Activated CD4-positive, alpha-beta T cell treated with anti-CD3 and anti-CD28 coated beads, Interleukin-2, amount 50 U/mL, for 1 hour (primary cell): Measurements from ENCODE around the gene RWDD1.
"Not testable (repeated sequence)": the region's sequence is repeated elsewhere in the genome, so short reads cannot be mapped to it uniquely, and the experiment has no call there.

Experiments used
- DNase-seq: peaks from one replicate; pipeline ENCODE4 v3.0.0-alpha.2; 2020

RWDD1 gene

GRCh38 chr6:116561377-116562018 is 9.8 kb upstream of the RWDD1 start:
- peak; percentile 59 for DNase-seq

- DNase-seq, result no peak
Observed at GRCh38 chr6:116562019-116562403, 9.3 kb upstream of the RWDD1 start.

- DNase-seq, result no peak
Observed at GRCh38 chr6:116562614-116563013, 8.7 kb upstream of the RWDD1 start.

DNA sequence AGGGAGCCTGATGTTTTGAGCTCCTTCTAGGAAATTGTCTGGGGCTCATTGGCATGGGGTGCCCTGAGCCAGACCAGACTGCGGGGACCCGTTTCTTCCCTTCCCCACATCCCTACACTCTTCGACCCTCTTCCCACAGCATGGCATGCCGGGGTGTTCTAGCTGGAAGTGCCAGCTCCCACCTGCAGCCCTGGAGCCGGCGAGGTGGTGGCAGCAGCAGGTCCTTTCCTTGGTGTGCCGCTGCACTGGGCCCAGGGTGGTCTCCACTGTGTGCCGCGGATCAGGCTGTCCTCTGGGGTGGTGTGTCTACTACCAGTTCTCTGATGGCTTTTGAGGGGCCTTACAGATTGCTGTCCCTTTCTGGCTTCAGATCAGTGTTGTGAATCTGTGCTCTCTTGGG is 7.5 kb upstream of the RWDD1 start:
- DNase-seq, result no peak

- no peak for DNase-seq
Observed at GRCh38 chr6:116564311-116564710, 7.0 kb upstream of the RWDD1 start.

DNA sequence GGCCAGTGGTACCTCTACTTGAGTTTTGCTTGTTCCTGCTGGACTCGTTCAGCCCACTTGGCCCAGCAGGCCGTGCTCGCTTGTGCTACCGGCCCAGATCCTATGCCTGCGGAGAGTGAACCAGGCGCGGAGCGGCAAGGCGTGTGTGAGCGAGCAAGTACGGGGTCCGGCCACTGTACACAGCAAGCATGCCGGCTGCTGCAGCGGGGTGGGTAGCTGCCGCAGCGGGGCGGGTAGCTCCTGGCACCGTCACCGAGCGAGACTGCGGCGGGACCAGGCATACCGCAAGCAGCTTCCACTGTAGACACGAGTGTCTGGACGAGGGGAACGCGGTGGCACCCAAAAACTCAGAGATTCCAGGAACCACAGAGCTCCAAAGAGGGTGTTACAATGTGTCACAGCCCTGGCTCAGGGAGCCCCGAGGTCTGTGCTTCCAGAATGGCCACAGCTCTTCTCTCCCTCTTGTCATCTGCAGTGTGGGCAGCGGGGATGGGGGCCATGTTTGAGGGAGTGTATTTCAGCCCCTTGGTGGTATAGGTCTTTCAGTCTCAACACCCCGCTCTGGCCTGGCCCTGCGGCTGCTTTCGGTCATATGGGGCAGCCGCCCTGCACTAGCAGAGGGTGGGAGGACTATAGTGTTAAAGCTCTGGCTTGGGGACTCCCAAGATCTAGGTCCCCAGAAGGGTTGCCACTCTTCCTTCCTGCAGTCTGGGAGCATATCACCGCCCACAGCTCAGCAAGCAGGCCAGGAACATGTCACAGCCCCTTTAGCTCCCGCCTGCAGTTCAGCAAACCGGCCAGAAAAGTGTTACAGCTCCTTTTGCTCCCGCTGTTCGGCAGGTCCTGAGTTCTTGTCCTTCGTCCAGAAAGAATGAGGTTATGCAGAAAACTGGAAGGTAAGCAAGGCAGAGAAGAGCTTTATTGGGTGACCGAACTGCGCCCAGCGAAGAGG is 6.1 kb upstream of the RWDD1 start:
- DNase-seq, result peak; percentile 13

DNA sequence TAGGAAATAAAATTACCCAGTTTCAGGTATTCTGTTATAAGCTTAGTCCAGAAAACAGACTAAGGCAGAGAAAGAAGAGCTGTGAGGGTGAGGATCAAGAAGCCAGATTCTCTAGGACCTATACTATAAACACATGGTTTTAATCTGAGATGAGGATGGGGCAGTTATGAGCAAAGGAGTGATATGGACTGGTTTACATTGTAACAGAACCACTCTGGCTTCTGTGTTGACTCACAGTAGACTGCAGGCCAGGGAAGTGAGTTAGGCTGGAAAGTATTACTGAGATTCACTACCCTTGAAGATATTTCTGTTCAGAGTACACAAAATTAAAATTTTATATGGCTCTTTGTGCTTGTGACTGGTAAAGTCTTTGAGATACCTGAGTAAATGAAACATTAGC is 3.2 kb upstream of the RWDD1 start:
- no peak for DNase-seq

DNA sequence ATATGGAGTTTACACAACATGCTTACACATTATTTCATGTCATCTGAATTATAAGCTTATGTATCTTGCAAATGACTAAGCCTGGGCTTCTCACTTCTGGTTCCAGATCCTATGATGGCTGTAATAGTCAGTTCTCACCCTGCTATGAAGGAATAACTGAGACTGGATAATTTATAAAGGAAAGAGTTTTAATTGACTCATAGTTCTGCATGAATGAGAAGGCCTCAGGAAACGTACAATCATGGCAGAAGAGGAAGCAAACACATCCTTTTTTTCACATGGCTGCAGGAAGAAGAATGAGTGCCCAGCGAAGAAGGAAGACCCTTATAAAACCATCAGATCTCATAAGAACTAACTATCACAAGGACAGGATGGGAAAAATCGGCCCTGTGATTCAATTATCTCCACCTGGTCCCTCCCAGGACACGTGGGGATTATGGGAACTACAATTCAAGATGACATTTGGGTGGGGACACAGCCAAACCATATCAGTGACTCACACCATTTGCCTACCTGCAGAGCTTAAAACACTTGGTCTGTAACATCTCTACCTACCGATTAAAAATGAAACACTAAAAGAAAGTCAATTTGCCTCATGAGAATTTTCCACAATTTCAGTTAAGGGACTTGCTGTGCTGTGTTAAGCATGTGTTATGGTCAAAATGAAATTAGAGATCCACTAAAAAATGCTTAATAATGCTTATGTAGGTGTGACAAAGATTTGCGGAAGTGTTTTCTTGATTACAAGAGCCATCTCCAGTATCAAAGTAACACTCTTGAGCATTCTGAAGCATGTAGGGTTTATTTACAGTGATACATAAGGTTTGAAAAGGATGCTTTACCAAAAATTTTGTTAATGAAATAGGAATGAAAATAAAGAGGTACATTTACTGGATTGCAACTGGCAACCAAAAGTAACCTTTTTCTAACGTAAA is 2.2 kb upstream of the RWDD1 start:
- DNase-seq, result no peak

DNA sequence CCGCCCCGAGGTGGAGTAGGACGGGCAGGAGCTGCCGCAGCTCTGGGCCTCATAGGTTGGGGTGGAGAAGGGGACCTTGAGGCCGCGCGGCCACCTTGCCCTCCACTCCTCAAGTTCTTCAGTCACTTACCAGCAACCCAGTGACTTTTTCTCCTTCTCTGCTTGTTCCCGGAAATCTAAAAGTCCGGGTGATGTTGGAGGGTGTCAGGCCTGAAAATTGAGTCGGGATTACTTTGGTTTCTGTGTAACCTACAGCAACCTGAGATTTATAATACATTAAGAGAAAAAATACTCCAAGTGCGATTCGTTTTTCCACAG is 338 bp downstream of the RWDD1 start:
- DNase-seq, result no peak

DNA sequence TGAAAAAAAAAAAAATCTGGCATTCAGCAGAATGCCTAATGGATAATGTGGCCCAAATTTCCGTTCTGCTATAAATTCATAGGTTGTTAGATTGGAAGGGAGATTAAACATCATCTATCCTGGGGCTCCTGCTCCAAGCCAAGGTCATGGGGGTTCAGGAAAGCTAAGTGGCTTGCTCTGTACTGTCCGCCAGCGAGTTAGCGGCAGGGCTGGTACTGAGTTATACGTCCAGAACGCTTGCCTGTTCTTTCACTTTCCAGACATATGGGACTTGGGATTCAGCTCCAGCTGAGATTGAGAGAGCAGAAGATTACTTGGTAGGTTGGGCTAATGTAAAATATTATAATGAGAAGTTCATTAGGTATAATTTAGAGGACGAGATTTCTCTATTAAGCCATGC is 858 bp downstream of the RWDD1 start:
- no peak for DNase-seq

DNA sequence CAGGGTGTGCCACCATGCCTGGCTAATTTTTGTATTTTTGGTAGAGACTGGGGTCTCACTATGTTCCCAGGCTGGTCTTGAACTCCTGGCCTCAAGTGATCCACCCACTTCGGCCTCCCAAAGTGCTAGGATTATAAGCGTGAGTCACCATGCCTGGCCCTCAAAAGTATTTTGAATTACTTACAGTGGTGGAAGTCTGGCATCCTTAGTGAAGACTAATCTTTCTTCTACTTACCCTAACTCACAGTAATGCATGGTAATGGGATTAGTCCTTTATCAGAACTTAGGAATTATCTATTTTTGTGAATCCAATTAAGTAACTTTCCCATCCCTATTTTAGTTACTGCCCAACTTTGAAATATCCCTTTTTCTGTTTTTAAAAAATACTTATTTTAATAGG is 3.9 kb downstream of the RWDD1 start:
- DNase-seq, result no peak

DNA sequence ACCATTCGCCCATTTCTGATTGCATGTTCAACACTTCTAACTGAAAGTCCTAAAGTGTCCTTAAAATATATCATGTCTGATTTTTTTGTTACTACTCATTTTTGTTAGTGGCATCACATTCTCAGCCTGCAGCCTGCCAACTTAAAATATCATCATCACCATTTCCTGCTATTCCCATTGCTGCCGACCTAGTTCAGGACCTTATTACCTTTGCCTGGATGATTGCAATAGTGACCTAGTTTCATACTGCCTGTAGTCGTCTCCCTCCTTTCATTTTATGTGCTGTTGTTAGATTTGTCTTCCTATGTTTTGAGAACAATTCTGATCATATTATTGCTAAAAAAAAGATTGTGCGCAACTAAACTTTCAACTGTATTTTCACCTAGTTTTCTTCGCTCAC is 6.2 kb downstream of the RWDD1 start:
- DNase-seq, result no peak

- no peak for DNase-seq
Observed at GRCh38 chr6:116578335-116578734, 7.0 kb downstream of the RWDD1 start.

DNA sequence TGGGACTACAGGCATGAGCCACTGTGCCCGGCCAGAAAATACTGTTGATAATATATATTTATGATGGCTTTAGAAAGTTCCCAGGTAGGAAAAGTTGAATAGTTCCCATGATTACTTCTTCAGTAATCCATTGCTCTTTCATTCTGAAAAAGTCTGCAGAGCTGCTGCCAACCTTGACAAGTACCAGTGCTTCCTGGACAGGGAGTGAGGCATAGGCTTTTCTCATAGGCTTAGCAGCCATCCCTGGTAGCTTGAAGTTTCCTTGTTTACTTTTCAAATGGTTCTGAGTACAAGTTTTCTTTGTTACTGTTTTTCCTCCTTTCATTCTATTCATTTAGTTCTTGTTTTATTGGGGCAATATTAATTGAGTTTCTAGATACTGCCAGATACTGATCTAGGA is 7.8 kb downstream of the RWDD1 start:
- no peak for DNase-seq

GRCh38 chr6:116580198-116580597 is 8.9 kb downstream of the RWDD1 start:
- no peak for DNase-seq

- no peak for DNase-seq
Observed at GRCh38 chr6:116586276-116586675, 15.0 kb downstream of the RWDD1 start.

GRCh38 chr6:116586738-116587137 is 15.4 kb downstream of the RWDD1 start:
- no peak for DNase-seq

DNA sequence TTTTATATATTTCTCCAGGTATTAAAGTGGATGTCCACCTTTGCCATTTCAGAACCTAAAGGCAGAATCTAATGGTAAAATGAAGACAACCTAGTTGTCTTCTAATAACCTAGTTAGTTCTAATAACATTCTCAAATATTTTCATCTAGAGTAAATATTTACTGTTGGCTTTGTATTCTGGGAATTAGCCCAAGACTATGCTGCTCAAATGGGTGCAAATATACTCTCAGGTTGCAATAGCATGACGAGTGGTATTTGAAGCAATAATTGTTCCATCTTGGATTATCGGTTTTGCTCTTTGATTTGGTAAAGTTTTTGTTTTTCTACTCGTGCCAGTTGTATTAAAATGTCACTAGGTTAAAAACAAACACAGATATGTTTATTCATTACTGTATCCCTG is 23.9 kb downstream of the RWDD1 start:
- no peak for DNase-seq

DNA sequence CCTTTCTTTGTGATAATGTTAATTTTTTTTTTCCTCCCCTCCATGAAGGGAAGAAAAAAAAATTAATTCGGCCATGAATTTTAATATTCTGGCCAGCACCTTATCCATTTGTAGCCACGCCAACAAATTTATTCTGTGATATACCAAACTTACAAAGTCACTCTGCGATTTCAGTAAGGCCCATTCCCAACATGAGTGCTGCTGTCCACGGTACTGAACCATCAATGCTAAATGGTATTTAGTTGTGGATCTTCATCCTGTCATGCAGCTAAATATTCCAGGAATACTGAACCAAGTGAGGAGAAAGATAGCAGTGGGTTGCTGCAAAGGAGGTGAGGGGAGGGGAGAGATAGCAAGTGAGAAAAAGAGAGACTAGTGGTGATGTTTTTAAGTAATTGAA is 25.5 kb downstream of the RWDD1 start:
- DNase-seq, result no peak

DNA sequence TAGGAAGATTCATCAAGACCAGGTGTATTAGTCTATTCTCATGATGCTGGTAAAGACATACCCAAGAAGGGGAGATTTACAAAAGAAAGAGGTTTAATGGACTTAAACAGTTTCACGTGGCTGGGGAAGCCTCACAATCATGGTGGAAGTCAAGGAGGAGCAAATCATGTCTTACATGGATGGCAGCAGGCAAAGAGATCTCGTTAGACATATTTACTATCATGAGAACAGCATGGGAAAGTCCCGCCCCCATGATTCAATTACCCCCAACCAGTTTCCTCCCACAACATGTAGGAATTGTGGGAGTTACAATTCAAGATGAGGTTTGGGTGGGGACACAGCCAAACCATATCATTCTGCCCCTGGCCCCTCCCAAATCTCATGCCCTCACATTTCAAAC is 32.6 kb downstream of the RWDD1 start:
- not testable (repeated sequence) for DNase-seq

DNA sequence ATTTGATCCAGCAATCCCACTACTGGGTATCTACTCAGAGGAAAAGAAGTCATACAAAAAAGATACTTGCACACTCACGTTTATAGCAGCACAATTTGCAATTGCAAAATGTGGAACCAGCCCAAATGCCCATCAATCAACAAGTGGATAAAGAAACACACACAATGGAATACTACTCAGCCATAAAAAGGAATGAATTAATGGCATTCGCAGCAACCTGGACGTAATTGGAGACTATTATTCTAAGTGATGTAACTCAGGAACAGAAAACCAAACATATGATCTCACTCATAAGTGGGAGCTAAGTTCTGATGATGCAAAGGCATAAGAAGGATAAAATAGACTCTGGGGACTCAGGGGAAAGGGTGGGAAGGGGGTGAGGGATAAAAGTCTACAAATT is 33.6 kb downstream of the RWDD1 start:
- not testable (repeated sequence) for DNase-seq

DNA sequence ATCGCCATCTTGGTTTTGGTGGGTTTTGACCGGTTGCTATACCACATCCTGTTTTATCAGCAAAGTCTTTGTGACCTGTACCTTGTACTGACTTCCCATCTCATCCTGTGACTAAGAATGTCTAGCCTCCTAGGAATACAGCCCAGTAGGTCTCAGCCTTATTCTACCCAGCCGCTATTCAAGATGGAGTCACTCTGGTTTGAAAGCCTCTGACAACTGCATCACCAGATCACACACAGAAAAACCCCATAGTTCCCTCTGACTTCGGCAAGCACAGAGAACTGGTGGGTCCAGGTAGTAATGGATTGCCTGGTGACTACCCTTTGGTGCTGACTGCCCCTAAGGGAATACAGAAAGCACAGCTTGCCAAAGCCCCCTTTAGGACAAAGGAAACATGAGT is 34.6 kb downstream of the RWDD1 start:
- DNase-seq, result no peak

DNA sequence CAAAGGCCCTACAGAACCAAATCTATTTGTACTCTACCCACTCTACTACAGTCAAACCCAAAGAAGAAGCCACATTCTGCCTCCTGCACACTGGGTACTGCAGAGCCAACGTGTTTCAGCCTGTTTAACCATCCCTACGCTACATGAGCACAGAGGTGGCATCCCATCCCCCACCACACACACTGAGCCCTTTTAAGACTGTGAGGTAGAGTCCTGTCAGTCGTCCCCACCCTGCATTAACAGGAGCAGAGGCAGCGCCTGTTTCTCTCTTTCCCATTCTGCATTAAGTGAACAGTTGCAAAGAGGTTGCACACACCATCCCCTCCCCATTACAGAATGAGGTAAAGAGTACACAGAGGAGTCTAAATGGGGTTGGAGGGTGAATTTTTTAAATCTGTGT is 39.8 kb downstream of the RWDD1 start:
- DNase-seq, result no peak
